ENCODE data around the gene BCL2L14.

GRCh38 chr12:12047682-12048081 lies 23.1 kb upstream of the BCL2L14 start:
- TF ChIP-seq CTCF (optimal IDR thresholded peaks at IDR 0.05 in 1 of 3, IDR thresholded peaks at IDR 0.05 in 1 of 3, conservative IDR thresholded peaks at IDR 0.05 in 1 of 3; ENCODE audit: extremely low read depth in 1 of 3, insufficient read depth in 2 of 3, low read length in 3 of 3) (no peak), EZH2 (IDR thresholded peaks at IDR 0.05; ENCODE audit: low read length) (no peak)
